ENCODE measurements around the gene AIG1.
A peak's percentile ranks its signal among the peaks of the same experiment; 100 is the strongest.

The AIG1 gene

DNA sequence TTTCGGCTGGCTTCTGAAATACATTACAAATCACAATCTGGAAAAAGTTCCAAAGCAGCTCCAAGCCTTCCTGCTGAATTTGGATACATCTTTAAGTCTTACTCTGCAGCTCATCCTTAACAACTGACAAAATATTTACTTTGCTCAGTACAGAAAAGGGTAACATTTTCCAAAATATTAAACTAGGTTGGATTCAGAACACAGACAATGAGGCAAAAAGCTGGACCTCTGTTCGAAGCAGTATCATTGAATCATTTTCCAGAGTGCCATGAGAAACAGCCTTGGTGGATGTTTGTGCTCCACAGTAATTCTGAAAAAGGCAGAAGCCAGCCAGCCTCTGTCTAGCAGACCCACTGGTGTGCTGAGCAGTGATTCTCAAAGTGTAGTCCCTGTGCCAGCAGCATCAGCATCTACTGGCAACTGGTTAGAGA is 162.1 kb downstream of the AIG1 start:
- H3K4me1 ChIP-seq (ENCODE audit: control insufficient read depth, insufficient read depth, low read length), result peaks cover 13% of the 10 kb centered on the region
- H3K4me2 ChIP-seq (ENCODE audit: low read length), result no peak overlapping the region
- no peaks in the 10 kb centered on the region for H3K9me3 ChIP-seq (replicated peaks; ENCODE audit: low read length)
- no peaks in the 10 kb centered on the region for H3K27me3 ChIP-seq (ENCODE audit: control insufficient read depth, insufficient read depth, low read length)
- no peaks in the 10 kb centered on the region for H3K36me3 ChIP-seq (ENCODE audit: insufficient read depth, low read length)
- no peak overlapping the region for H3K4me3 ChIP-seq (ENCODE audit: low read length)
- H3K9ac ChIP-seq (ENCODE audit: low read depth, low read length), result no peak overlapping the region

DNA sequence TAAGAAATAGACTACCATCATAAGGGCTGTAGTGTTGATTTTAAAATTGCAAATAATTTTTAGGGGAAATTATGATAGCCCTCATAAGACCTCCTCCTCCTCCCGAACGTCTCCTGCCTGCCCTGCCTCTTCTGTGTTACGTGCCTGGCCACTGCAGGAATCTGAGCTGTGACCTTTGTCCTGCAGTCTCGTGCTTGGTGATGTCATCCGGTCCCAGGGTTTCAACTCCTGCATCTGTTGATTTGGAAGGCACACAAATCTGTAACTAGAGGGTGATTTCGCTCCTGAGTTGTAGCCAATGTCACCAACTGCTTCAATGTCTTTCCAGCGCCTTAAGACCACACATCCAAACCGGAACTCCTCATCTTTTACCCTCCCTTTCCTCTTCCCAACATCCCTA is 163.2 kb downstream of the AIG1 start:
- H3K27me3 ChIP-seq (ENCODE audit: control insufficient read depth, insufficient read depth, low read length), result no peaks in the 10 kb centered on the region
- peak overlapping the region; percentile 34 for H3K4me2 ChIP-seq (ENCODE audit: low read length)
- peaks cover 13% of the 10 kb centered on the region for H3K4me1 ChIP-seq (ENCODE audit: control insufficient read depth, insufficient read depth, low read length)
- peak overlapping the region; percentile 24 for H3K4me3 ChIP-seq (ENCODE audit: low read length)
- H3K9me3 ChIP-seq (replicated peaks; ENCODE audit: low read length), result no peaks in the 10 kb centered on the region
- H3K36me3 ChIP-seq (ENCODE audit: insufficient read depth, low read length), result no peaks in the 10 kb centered on the region
- H3K9ac ChIP-seq (ENCODE audit: low read depth, low read length), result no peak overlapping the region

- no peak overlapping the region for H3K4me3 ChIP-seq (ENCODE audit: low read length)
Observed at GRCh38 chr6:143224516-143224915, 163.8 kb downstream of the AIG1 start.

DNA sequence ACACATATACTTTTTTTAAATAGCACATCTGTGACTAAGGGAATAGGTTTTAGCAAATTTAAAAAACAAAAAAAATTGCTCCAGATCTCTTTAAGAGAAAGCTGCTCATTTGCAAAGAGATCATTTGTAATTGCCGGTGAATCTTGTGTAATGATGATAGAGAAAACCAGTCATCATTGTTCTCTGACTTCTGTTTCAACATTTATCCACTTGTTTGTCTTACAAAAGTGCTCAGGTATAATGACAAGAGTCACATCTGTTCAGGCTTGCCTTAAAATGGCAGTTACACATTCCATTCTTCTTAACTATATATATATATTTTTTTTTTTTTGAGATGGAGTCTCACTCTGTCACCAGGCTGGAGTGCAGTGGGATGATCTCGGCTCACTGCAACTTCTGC is 165.2 kb downstream of the AIG1 start:
- Histone ChIP-seq H3K4me1 (ENCODE audit: control insufficient read depth, insufficient read depth, low read length) (peaks cover 13% of the 10 kb centered on the region), H3K9ac (ENCODE audit: low read depth, low read length) (no peak overlapping the region), H3K27me3 (ENCODE audit: control insufficient read depth, insufficient read depth, low read length) (no peaks in the 10 kb centered on the region), H3K4me3 (ENCODE audit: low read length) (no peak overlapping the region), H3K9me3 (replicated peaks; ENCODE audit: low read length) (no peaks in the 10 kb centered on the region), H3K36me3 (ENCODE audit: insufficient read depth, low read length) (no peaks in the 10 kb centered on the region), H3K4me2 (ENCODE audit: low read length) (no peak overlapping the region)

More at GRCh38 chr6:143224516-143224915, 163.8 kb downstream of the AIG1 start:
- Histone ChIP-seq H3K27me3 (ENCODE audit: control insufficient read depth, insufficient read depth, low read length) (no peaks in the 10 kb centered on the region), H3K9ac (ENCODE audit: low read depth, low read length) (no peak overlapping the region), H3K9me3 (replicated peaks; ENCODE audit: low read length) (no peaks in the 10 kb centered on the region), H3K4me1 (ENCODE audit: control insufficient read depth, insufficient read depth, low read length) (peaks cover 13% of the 10 kb centered on the region), H3K36me3 (ENCODE audit: insufficient read depth, low read length) (no peaks in the 10 kb centered on the region), H3K4me2 (ENCODE audit: low read length) (no peak overlapping the region)

GRCh38 chr6:143227675-143228074 is 167.0 kb downstream of the AIG1 start:
- Histone ChIP-seq H3K27me3 (ENCODE audit: control insufficient read depth, insufficient read depth, low read length) (no peaks in the 10 kb centered on the region), H3K4me3 (ENCODE audit: low read length) (no peak overlapping the region), H3K4me2 (ENCODE audit: low read length) (no peak overlapping the region), H3K36me3 (ENCODE audit: insufficient read depth, low read length) (no peaks in the 10 kb centered on the region), H3K9me3 (replicated peaks; ENCODE audit: low read length) (no peaks in the 10 kb centered on the region), H3K4me1 (ENCODE audit: control insufficient read depth, insufficient read depth, low read length) (peaks cover 13% of the 10 kb centered on the region), H3K9ac (ENCODE audit: low read depth, low read length) (no peak overlapping the region)

DNA sequence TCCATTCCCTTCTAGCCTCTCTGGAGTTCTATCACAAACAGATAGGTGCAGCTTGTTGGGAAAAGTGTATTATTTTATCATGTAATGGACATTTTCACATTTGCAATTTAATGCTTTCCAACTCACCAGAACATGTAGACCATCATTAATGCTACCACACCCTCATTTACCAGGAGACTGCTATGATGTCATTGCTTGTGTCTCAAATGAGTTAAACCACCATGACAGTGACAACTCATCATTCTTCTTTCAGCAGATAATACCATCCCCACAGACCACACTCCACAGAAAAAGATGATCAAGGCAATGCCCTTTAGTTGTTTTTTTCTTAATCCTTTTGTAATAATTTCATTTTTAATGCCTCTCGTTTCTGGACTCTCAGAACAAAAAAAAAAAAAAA is 168.7 kb downstream of the AIG1 start:
- no peaks in the 10 kb centered on the region for H3K9me3 ChIP-seq (replicated peaks; ENCODE audit: low read length)
- no peak overlapping the region for H3K4me3 ChIP-seq (ENCODE audit: low read length)
- H3K9ac ChIP-seq (ENCODE audit: low read depth, low read length), result no peak overlapping the region
- no peak overlapping the region for H3K4me2 ChIP-seq (ENCODE audit: low read length)
- no peaks in the 10 kb centered on the region for H3K27me3 ChIP-seq (ENCODE audit: control insufficient read depth, insufficient read depth, low read length)
- peaks cover 5% of the 10 kb centered on the region for H3K4me1 ChIP-seq (ENCODE audit: control insufficient read depth, insufficient read depth, low read length)
- no peaks in the 10 kb centered on the region for H3K36me3 ChIP-seq (ENCODE audit: insufficient read depth, low read length)

DNA sequence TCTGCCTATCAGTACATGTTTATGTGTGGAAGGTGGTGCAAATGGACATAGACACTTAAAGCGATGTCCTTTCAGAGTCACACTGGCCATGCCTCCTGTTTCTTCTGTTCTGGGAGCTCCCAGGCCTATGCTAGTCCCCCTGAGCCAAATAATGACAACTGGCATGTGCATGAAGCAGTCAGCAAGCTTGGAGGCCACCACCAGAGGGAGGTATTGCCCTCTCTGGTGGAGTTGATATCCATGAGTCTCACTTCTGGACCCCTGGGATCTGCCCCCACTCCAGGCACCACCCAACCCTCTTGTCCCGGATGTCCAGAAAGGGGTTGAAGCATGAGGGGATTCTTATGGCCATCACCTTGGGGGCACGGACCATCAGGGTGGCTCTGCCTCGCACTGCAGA is 172.2 kb downstream of the AIG1 start:
- H3K36me3 ChIP-seq (ENCODE audit: insufficient read depth, low read length), result no peaks in the 10 kb centered on the region
- H3K27me3 ChIP-seq (ENCODE audit: control insufficient read depth, insufficient read depth, low read length), result no peaks in the 10 kb centered on the region
- no peaks in the 10 kb centered on the region for H3K9me3 ChIP-seq (replicated peaks; ENCODE audit: low read length)
- no peak overlapping the region for H3K4me3 ChIP-seq (ENCODE audit: low read length)
- H3K4me2 ChIP-seq (ENCODE audit: low read length), result no peak overlapping the region
- no peak overlapping the region for H3K9ac ChIP-seq (ENCODE audit: low read depth, low read length)
- peaks cover 10% of the 10 kb centered on the region for H3K4me1 ChIP-seq (ENCODE audit: control insufficient read depth, insufficient read depth, low read length)

GRCh38 chr6:143233554-143234285 is 173.0 kb downstream of the AIG1 start:
- Histone ChIP-seq H3K4me2 (ENCODE audit: low read length) (no peak overlapping the region), H3K9me3 (replicated peaks; ENCODE audit: low read length) (no peaks in the 10 kb centered on the region), H3K27me3 (ENCODE audit: control insufficient read depth, insufficient read depth, low read length) (no peaks in the 10 kb centered on the region), H3K4me3 (ENCODE audit: low read length) (no peak overlapping the region), H3K4me1 (ENCODE audit: control insufficient read depth, insufficient read depth, low read length) (peaks cover 10% of the 10 kb centered on the region), H3K9ac (ENCODE audit: low read depth, low read length) (no peak overlapping the region), H3K36me3 (ENCODE audit: insufficient read depth, low read length) (no peaks in the 10 kb centered on the region)

DNA sequence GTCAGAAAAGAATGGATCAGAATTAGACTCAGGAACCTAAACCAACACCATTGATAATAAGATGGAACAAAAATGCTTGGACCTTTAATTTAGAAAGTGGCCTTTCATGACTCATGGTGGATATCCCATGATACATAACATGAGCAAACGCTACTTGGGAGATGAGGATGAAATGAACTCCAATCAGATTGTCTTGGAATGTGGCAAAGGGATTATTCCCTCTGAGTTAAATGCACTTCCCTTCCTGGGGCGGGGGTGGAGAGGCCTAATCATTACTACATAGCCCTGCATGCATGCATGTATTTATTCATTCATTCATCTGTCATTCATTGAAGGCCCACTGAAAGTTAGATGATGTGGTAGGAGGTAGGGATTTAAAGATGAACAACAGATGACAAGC is 174.0 kb downstream of the AIG1 start:
- peaks cover 10% of the 10 kb centered on the region for H3K4me1 ChIP-seq (ENCODE audit: control insufficient read depth, insufficient read depth, low read length)

DNA sequence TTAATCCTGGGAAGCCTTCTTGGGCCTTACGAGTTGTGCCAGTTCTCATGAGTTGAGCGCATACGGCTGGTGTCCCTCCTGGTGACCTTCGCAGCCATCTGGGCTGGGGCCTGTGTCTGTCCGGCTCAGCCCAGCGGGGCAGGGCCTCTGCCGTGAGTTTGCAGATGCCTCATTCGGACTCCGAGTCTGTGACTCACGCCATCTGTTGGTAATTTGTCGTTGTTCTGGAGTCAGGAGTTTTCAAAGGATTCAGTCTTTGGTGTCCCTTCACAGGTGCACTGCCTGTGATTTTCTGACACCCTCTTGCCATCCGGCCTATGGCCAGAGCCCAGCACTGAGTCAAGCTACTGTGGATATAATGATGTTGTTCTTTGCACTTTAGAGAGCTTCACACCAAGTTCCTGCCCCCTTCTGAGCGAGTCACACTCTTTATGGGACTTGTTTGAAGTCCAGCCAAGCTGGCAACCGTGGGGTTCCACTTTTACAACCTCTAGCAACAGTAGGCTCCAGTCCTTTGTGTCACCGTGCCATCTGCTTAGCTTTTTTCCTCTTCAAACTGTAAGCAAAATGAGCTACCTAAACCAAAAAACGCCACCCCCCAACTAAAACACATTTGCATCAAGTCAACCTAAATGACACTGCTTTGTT is 175.6 kb downstream of the AIG1 start:
- H3K4me3 ChIP-seq (ENCODE audit: low read length), result no peak overlapping the region
- no peak overlapping the region for H3K9ac ChIP-seq (ENCODE audit: low read depth, low read length)
- peaks cover 10% of the 10 kb centered on the region for H3K4me1 ChIP-seq (ENCODE audit: control insufficient read depth, insufficient read depth, low read length)
- no peaks in the 10 kb centered on the region for H3K27me3 ChIP-seq (ENCODE audit: control insufficient read depth, insufficient read depth, low read length)
- no peak overlapping the region for H3K4me2 ChIP-seq (ENCODE audit: low read length)
- no peaks in the 10 kb centered on the region for H3K36me3 ChIP-seq (ENCODE audit: insufficient read depth, low read length)
- no peaks in the 10 kb centered on the region for H3K9me3 ChIP-seq (replicated peaks; ENCODE audit: low read length)

More for the DNA sequence above, 174.0 kb downstream of the AIG1 start:
- H3K4me3 ChIP-seq (ENCODE audit: low read length), result no peak overlapping the region
- H3K36me3 ChIP-seq (ENCODE audit: insufficient read depth, low read length), result no peaks in the 10 kb centered on the region
- no peak overlapping the region for H3K4me2 ChIP-seq (ENCODE audit: low read length)
- no peaks in the 10 kb centered on the region for H3K9me3 ChIP-seq (replicated peaks; ENCODE audit: low read length)
- H3K9ac ChIP-seq (ENCODE audit: low read depth, low read length), result no peak overlapping the region
- no peaks in the 10 kb centered on the region for H3K27me3 ChIP-seq (ENCODE audit: control insufficient read depth, insufficient read depth, low read length)

- peaks cover 10% of the 10 kb centered on the region for H3K4me1 ChIP-seq (ENCODE audit: control insufficient read depth, insufficient read depth, low read length)
- H3K4me3 ChIP-seq (ENCODE audit: low read length), result no peak overlapping the region
- no peaks in the 10 kb centered on the region for H3K36me3 ChIP-seq (ENCODE audit: insufficient read depth, low read length)
- H3K9ac ChIP-seq (ENCODE audit: low read depth, low read length), result no peak overlapping the region
- H3K9me3 ChIP-seq (replicated peaks; ENCODE audit: low read length), result no peaks in the 10 kb centered on the region
- H3K4me2 ChIP-seq (ENCODE audit: low read length), result no peak overlapping the region
- H3K27me3 ChIP-seq (ENCODE audit: control insufficient read depth, insufficient read depth, low read length), result no peaks in the 10 kb centered on the region
Observed at GRCh38 chr6:143238306-143238705, 177.6 kb downstream of the AIG1 start.

- H3K4me2 ChIP-seq (ENCODE audit: low read length), result no peak overlapping the region
- no peaks in the 10 kb centered on the region for H3K9me3 ChIP-seq (replicated peaks; ENCODE audit: low read length)
- no peaks in the 10 kb centered on the region for H3K27me3 ChIP-seq (ENCODE audit: control insufficient read depth, insufficient read depth, low read length)
- no peak overlapping the region for H3K4me3 ChIP-seq (ENCODE audit: low read length)
- peaks cover 5% of the 10 kb centered on the region for H3K4me1 ChIP-seq (ENCODE audit: control insufficient read depth, insufficient read depth, low read length)
- no peak overlapping the region for H3K9ac ChIP-seq (ENCODE audit: low read depth, low read length)
- no peaks in the 10 kb centered on the region for H3K36me3 ChIP-seq (ENCODE audit: insufficient read depth, low read length)
Observed at GRCh38 chr6:143241111-143241510, 180.4 kb downstream of the AIG1 start.

Data from skeletal muscle satellite cell (primary cell).